GM18861 (cell line): ENCODE data around the gene GAS6.
"Not testable (repeated sequence)": the region's sequence is repeated elsewhere in the genome, so short reads cannot be mapped to it uniquely, and the experiment has no call there.

Source experiments
- ATAC-seq: cut with Tn5 transposase; IDR thresholded peaks from one replicate; pipeline ENCODE4 v1.9.1; 2021; ENCODE audit not compliant: unreplicated experiment

Gene GAS6

DNA sequence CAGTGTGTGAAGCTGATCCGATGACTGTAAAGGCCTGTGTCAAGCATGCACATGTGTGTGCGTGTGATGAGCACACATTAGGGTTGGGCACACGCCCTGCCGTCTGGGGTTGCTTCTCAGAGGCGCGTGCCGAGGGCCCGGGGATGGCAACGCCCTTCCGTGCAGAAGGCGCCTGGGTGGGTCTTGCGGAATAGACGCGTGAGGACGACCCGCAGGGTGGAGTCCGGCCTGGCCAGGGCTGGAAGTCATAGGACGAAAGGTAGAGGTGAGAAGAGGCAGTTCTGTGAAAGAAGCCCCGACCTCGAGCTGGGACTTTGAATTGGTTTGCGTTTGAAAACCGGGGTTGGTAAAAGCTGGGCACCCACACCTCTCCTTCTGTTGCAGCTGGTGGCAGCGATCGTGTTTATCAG, 69.1 kb downstream of the GAS6 start:
- ATAC-seq, result no peak

- ATAC-seq, result no peak
Observed at GRCh38 chr13:113794086-113794485, 69.8 kb downstream of the GAS6 start.

GRCh38 chr13:113793718-113794085, 70.2 kb downstream of the GAS6 start:
- ATAC-seq, result no peak

DNA sequence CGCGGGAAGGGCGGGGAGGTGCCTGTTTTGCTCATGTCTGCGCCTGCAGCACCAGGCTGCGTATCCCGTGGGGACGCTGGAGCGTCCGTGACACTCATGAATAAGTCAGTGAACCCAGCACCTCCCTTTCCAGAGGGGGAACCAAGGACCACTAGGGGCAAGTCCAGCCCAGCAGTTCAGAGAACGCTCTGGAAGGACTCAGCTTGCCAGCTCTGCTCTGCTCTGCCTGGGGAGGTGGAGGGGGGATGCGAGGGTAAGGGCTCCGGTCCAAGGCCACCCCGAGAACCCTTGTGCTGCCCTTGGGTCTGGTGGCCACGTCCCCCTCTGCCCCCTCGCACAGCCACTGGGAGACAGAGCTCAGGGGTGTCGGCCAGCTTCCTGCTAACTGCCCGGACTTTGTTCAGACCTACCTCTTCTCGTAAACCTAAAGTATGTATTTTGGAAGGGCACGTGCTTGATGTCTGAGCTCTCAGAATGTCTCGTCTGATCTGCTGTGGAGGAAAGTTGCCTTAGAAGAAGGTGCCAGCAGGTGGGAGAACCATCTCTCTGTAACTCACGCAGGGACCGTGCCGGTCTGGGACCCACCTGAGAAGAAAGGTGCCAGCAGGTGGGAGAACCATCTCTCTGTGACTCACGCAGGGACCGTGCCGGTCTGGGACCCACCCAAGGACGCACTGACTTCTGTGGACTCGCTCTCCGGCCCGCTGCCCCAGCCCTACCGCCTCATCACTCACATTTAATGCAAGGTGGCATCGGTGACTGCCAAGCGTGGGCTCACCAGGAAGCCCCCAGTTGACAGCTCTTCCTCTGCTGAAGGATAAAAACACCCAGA, 70.8 kb downstream of the GAS6 start:
- ATAC-seq, result no peak

GRCh38 chr13:113792236-113792770, 71.6 kb downstream of the GAS6 start:
- ATAC-seq, result no peak

DNA sequence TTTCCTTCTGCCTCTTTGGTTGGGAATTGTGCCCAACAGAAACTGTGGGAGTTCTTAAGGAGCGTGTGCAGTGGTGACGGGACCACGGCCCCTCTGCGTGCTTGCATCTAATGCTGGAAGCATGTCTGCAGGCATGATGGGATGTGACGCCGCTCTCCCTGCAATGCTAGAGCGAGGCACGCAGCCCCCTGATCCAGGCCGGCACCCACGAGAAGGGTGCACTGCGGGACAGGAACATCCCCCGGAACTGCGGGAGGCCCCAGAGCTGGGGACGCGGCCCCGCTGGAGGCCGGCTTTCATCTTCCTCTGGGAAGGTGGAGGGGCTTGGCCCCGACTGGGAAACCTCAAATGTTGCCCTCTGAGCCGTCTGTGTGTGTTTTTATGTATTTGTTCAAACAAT, 72.1 kb downstream of the GAS6 start:
- ATAC-seq, result no peak

GRCh38 chr13:113791226-113791625, 72.7 kb downstream of the GAS6 start:
- ATAC-seq, result no peak

DNA sequence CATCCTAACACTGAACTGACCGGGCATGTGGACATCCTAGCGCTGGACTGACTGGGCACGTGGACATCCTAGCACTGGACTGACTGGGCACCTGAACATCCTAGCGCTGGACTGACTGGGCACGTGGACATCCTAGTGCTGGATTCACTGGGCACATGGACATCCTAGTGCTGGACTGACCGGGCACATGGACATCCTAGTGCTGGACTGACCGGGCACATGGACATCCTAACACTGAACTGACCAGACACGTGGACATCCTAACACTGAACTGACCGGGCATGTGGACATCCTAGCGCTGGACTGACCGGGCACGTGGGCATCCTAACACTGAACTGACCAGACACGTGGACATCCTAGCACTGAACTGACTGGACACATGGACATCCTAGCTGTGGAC, 73.9 kb downstream of the GAS6 start:
- ATAC-seq, result not testable (repeated sequence)

DNA sequence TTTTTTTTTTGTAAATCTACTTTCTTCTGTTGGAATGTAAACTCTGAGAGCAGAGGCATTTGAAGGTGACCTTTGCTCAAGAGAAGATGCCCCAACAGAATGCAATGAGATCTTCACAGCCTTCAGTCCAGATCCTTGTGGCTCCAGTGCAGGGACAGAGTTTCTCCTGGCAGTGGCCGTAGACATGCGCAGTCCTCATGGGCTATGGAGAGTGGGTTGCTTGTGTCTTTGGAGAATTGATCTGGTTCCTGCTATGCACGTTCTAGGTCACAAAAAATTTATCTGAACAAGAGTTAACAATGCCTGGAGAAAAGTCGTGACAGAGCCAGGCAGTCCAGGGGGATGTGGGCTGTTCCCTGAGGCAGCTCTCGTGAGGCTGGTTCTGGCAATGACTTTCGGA, 74.7 kb downstream of the GAS6 start:
- ATAC-seq, result no peak

DNA sequence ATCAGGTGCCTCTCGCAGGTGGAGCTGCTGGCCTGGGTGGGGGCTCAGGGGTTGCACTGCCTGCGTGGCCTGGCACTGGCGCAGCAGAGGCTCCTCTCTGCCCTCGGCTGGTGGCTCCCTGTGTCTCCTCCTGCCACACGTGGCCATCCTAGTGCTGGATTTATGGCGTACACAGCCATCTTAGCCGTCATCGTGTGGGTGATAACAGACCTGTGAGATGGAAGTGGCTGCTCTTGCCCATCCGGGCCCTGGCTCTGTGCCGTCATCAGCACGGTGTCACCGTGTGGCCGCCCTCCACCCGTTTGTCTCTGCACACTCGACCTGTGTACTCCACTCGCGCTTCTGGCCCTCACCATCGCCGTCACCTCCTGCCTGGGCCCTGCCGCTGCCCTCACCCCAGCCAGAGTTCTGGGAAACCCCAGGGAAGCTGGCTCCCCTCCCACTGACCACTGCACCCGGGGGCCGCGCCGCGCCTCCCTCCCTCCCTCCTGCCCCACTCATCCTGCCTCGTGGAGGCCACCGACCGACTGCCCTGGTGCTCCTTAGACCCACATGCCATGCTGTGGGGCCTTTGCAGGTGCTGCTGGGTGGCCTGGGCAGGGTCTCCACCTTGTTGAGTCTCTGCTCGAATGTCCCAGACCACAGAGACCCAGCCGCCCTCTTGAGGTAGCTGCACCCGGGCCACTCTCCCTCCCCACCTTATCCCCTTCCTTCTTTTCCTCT, 75.3 kb downstream of the GAS6 start:
- ATAC-seq, result no peak

DNA sequence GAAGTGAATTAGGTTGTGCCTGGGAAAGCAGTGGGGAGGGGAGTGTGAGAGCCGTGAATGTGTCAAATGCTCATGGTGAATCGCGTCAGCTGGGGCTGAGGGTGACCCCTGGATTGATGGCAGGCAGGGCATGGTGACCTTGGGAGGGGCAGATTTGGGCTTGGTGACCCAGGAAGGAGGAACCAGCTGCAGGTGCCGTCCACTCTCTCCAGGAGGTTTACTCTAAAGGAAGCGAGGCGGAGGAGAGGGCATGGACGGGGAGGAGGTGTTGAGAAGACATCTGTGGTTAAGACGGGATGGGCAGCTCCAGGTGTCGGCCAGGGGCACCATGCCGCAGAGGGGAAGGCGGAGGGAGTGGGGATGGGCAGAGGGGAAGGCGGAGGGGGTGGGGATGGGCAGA, 76.2 kb downstream of the GAS6 start:
- ATAC-seq, result no peak

- ATAC-seq, result no peak
Observed at GRCh38 chr13:113786262-113786841, 77.5 kb downstream of the GAS6 start.

DNA sequence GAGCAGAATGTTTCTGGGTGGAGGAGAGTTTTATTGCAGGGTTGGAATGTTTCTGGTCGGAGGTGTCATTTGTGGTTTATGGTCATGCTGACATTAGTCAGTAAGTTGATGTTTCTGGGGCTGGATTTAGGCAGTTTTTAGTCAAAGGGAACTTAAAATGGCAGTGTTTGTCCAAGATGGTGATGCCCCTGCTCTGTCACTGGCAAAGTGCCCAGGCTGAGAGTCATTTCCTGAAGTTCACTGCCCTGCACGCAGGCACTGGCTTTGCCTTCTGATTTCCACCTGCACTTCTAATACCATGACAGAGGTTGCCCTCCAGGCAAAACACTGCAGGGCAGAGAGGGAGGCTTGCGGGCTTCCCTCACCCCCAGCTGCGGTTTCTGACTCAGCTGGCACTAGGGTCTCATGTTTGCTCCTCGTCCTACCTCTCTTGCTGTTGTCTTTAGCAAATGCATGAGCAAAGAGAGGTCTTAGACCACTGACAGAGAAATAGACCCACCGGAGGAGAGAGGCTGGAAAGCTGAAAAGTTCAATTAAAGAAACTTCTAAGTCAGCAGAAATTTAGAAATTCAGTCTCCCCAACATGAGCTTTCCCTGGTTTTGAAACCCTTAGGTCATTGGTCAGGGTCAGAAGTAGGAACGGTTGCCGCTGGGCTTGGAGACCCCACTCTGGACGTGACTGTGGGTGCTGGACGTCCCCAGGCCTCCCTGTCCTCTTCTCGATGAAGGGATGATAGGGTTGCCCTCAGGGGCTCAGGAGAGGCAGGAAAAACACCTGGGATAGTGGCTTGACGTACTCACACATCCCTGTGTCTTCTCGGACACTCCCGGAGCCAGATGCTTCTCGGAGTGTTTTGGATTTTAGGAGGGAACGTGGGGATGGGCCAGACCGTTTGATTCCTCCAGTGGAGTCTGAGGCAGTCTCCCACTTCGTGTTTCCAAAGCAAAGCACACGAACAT, 78.5 kb downstream of the GAS6 start:
- ATAC-seq, result no peak

DNA sequence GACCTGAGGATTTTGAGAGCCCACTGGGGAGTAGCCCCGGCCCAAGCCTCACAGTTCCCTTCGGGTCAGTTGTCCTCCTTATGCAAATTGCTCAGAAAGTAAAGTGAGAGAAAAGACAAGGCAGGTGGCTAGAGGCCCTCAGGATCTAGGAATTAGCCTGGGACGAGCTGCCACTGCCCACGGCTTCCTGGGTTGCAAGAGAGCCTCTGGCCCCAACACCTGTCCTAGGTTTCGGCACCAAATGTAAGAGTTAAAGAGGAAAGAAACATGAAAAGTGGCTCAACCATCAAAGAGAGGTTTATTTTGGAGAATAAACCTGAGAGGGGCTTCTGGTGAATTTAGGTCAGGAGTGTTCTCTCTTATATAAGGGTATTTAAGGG, 79.2 kb downstream of the GAS6 start:
- ATAC-seq, result no peak

- no peak for ATAC-seq
Observed at GRCh38 chr13:113783966-113784644, 79.8 kb downstream of the GAS6 start.

GRCh38 chr13:113783200-113783881, 80.5 kb downstream of the GAS6 start:
- no peak for ATAC-seq

- ATAC-seq, result no peak
Observed at GRCh38 chr13:113782472-113782871, 81.4 kb downstream of the GAS6 start.

GRCh38 chr13:113781571-113781970, 82.3 kb downstream of the GAS6 start:
- ATAC-seq, result no peak
